GM23338 (cell line): ENCODE measurements around the gene COL1A2. TPM values are rescaled to one million over a fixed set of nuclear protein-coding genes. Genes with fewer than 3 reads are reported as not detected.

ENCODE experiments used
- ATAC-seq: fragments of 200-7000 bp; cut with Tn5 transposase; 3 replicates; pipeline ENCODE4 v1.9.1; 2020
- DNase-seq: peaks from one replicate; pipeline ENCODE4 v3.0.0-alpha.2; 2015; ENCODE audit warnings: low spot score
- H2AFZ ChIP-seq: fragments of 200-600 bp; sonication (generic); 2 replicates; pipeline ENCODE4 v1.8.0; 2016; ENCODE audit warnings: antibody characterized with exemption, mild to moderate bottlenecking, moderate library complexity
- H3F3A ChIP-seq: fragments of 200-600 bp; sonication (generic); replicated peaks from 2 replicates; pipeline ENCODE4 v1.8.0; 2017; ENCODE audit warnings: antibody characterized with exemption, mixed run types, low read depth
- H3K27ac ChIP-seq: fragments of 200-600 bp; sonication (generic); 2 replicates; pipeline ENCODE4 v1.6.1; 2016; ENCODE audit warnings: low read depth
- H3K27me3 ChIP-seq: fragments of 200-600 bp; sonication (generic); 2 replicates; pipeline ENCODE4 v1.8.0; 2016; ENCODE audit warnings: mild to moderate bottlenecking, mixed run types, moderate library complexity; ENCODE audit not compliant: insufficient read depth
- H3K36me3 ChIP-seq: fragments of 200-600 bp; sonication (generic); 2 replicates; pipeline ENCODE4 v1.8.0; 2016; ENCODE audit warnings: mild to moderate bottlenecking; ENCODE audit not compliant: insufficient read depth
- H3K4me1 ChIP-seq: fragments of 200-600 bp; sonication (generic); 2 replicates; pipeline ENCODE4 v1.8.0; 2016; ENCODE audit warnings: mild to moderate bottlenecking, moderate library complexity; ENCODE audit not compliant: insufficient read depth
- H3K4me2 ChIP-seq: fragments of 200-600 bp; sonication (generic); 2 replicates; pipeline ENCODE4 v1.7.1; 2017; ENCODE audit warnings: mixed run types
- H3K4me3 ChIP-seq: fragments of 200-600 bp; sonication (generic); 2 replicates; pipeline ENCODE4 v1.6.1; 2016; ENCODE audit warnings: mixed run types
- H3K79me2 ChIP-seq: fragments of 200-600 bp; sonication (generic); replicated peaks from 2 replicates; pipeline ENCODE4 v1.8.0; 2017; ENCODE audit warnings: mild to moderate bottlenecking; ENCODE audit not compliant: insufficient read depth
- H3K9me2 ChIP-seq: fragments of 200-600 bp; sonication (generic); 2 replicates; pipeline ENCODE4 v1.8.0; 2017; ENCODE audit not compliant: insufficient read depth
- H4K20me1 ChIP-seq: fragments of 200-600 bp; sonication (generic); replicated peaks from 2 replicates; pipeline ENCODE4 v1.8.0; 2017; ENCODE audit warnings: mild to moderate bottlenecking; ENCODE audit not compliant: insufficient read depth
- H3K27ac Mint-ChIP-seq: 2 replicates; pipeline ENCODE4 v1.8.0; 2020; ENCODE audit warnings: inconsistent platforms, mild to moderate bottlenecking, moderate library complexity, mixed read lengths
- H3K27me3 Mint-ChIP-seq: 3 replicates; pipeline ENCODE4 v1.8.0; 2022; ENCODE audit warnings: low read depth, mild to moderate bottlenecking, moderate library complexity, mixed read lengths, inconsistent platforms; ENCODE audit not compliant: insufficient read depth, poor library complexity
- H3K36me3 Mint-ChIP-seq: 3 replicates; pipeline ENCODE4 v1.8.0; 2021; ENCODE audit warnings: low read depth, mild to moderate bottlenecking, inconsistent platforms, moderate library complexity, mixed read lengths
- H3K4me1 Mint-ChIP-seq: 3 replicates; pipeline ENCODE4 v1.8.0; 2020; ENCODE audit warnings: mild to moderate bottlenecking, inconsistent platforms, mixed read lengths
- H3K4me3 Mint-ChIP-seq: 3 replicates; pipeline ENCODE4 v1.8.0; 2021; ENCODE audit warnings: moderate library complexity, mild to moderate bottlenecking, inconsistent platforms, mixed read lengths
- H3K9me3 Mint-ChIP-seq: 3 replicates; pipeline ENCODE4 v1.8.0; 2020; ENCODE audit warnings: moderate library complexity, mild to moderate bottlenecking, inconsistent platforms, mixed read lengths
- CREB1 ChIP-seq: fragments of 250-450 bp; sonication (Bioruptor Pico); IDR thresholded peaks from 2 replicates; pipeline ENCODE4 v1.5.0; 2020; ENCODE audit warnings: low read depth, mild to moderate bottlenecking, moderate library complexity
- EZH2 ChIP-seq: fragments of 200-600 bp; sonication (generic); IDR thresholded peaks from one replicate; pipeline ENCODE4 v1.8.0; 2017; ENCODE audit warnings: antibody characterized with exemption, mild to moderate bottlenecking, low read depth; ENCODE audit not compliant: unreplicated experiment
- EZH2phosphoT487 ChIP-seq: fragments of 200-600 bp; sonication (generic); IDR thresholded peaks from one replicate; pipeline ENCODE4 v1.8.1; 2018; ENCODE audit warnings: antibody characterized with exemption; ENCODE audit not compliant: unreplicated experiment
- JUNB ChIP-seq: IDR thresholded peaks from one replicate; pipeline ENCODE4 v1.6.1; 2016; ENCODE audit warnings: antibody characterized with exemption; ENCODE audit not compliant: unreplicated experiment
- NANOG ChIP-seq: IDR thresholded peaks from 2 replicates; pipeline ENCODE4 v1.6.1; 2016; ENCODE audit warnings: antibody characterized with exemption, borderline replicate concordance
- POLR2AphosphoS5 ChIP-seq: IDR thresholded peaks from 2 replicates; pipeline ENCODE4 v1.6.1; 2016; ENCODE audit warnings: antibody characterized with exemption, low read depth
- ZNF331 ChIP-seq: fragments of 250-450 bp; sonication (Bioruptor Pico); IDR thresholded peaks from 2 replicates; pipeline ENCODE4 v1.5.0; 2020; ENCODE audit warnings: low read depth, mild to moderate bottlenecking, moderate library complexity
- polyA plus RNA-seq: library from polyadenylated mRNA; unstranded; fragments of >200 nt; fragmentation: Nextera tagmentation; extraction: Ambion mirVana; gene quantifications from 2 replicates; pipeline ENCODE4 v1.2.1, GENCODE V29; 2016
- total RNA-seq: library from RNA; depleted of rRNA; stranded (reverse); fragments of >200 nt; shearing (Covaris generic); gene quantifications from 2 replicates; pipeline ENCODE4 v1.2.3, GENCODE V29; 2014
- TF ChIP-seq, protein P1 (sequence below), 2 experiments: fragments of 200-600 bp in 1 of 2; sonication (generic) in 1 of 2; conservative IDR thresholded peaks; 2 replicates each; pipeline versions ENCODE4 v1.5.1 to v1.6.1; 2016 to 2017; ENCODE audit warnings: antibody characterized with exemption in 2 of 2, low read depth in 2 of 2, mild to moderate bottlenecking in 2 of 2, moderate library complexity in 1 of 2
- TF ChIP-seq, protein P2 (sequence below): IDR thresholded peaks from one replicate; pipeline ENCODE4 v1.6.1; 2018; ENCODE audit warnings: antibody characterized with exemption; ENCODE audit not compliant: unreplicated experiment
- TF ChIP-seq, protein P3 (sequence below): IDR thresholded peaks from 2 replicates; pipeline ENCODE4 v1.6.1; 2016; ENCODE audit warnings: antibody characterized with exemption

COL1A2 gene
- total and polyA plus RNA-seq, 2 experiments from 2014 or later, result 32.0 to 67.0 TPM

DNA sequence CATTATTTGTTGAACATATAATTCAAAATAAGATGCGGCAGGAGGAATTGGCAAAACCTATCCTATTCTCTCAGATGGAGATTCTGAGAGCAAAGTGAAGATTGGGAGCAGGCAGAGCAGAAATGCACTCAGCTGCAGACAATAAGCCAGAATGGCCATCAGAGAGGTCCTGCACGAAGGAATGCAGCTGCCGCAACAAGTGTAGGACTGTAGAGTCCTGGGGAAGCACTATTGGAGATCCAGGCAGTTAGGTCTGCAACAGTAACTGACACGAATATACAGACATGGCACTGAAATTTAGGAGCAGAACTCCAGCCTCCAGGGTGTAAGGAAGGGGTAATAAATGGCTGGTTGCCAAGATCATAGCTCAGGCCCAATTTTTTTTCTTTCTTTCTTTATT lies 10.4 kb upstream of the COL1A2 start (continued):
- TF ChIP-seq, protein P1, sequence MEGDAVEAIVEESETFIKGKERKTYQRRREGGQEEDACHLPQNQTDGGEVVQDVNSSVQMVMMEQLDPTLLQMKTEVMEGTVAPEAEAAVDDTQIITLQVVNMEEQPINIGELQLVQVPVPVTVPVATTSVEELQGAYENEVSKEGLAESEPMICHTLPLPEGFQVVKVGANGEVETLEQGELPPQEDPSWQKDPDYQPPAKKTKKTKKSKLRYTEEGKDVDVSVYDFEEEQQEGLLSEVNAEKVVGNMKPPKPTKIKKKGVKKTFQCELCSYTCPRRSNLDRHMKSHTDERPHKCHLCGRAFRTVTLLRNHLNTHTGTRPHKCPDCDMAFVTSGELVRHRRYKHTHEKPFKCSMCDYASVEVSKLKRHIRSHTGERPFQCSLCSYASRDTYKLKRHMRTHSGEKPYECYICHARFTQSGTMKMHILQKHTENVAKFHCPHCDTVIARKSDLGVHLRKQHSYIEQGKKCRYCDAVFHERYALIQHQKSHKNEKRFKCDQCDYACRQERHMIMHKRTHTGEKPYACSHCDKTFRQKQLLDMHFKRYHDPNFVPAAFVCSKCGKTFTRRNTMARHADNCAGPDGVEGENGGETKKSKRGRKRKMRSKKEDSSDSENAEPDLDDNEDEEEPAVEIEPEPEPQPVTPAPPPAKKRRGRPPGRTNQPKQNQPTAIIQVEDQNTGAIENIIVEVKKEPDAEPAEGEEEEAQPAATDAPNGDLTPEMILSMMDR (conservative IDR thresholded peaks at IDR 0.05; ENCODE audit: low read depth in 2 of 2), result no peak

DNA sequence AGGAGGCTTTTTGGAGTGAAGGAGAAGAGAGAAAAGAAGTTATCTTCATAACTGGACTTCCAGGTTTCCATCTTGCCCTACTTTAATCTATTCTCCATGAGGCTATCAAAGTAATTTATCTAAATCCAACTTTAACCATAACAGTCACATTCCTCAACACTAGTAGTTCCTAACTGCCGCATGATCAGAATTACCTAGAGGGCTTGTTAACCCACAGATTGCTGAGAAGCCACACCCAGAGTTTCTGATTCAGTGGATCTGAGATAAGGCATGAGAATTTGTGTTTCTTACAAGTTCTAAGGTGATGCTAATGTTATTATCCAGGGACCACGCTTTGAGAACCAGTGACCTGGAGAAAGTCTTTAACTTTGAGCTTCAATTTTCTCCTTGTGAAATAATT lies 8.3 kb upstream of the COL1A2 start:
- no peaks in the 10 kb centered on the region for H3K9me2 ChIP-seq
- H3F3A ChIP-seq, result no peaks in the 10 kb centered on the region
- H3K4me1 ChIP-seq, result peaks cover 33% of the 10 kb centered on the region
- no peak overlapping the region for H2AFZ ChIP-seq
- Mint-ChIP-seq H3K36me3 (no peaks in the 10 kb centered on the region), H3K4me1 (peaks cover 16% of the 10 kb centered on the region; the same call in 2 of the 3 replicates), H3K9me3 (no peaks in the 10 kb centered on the region), H3K27ac (no peak overlapping the region), H3K27me3 (no peaks in the 10 kb centered on the region), H3K4me3 (no peak overlapping the region)
- H3K36me3 ChIP-seq, result no peaks in the 10 kb centered on the region
- no peaks in the 10 kb centered on the region for H3K27me3 ChIP-seq
- H3K79me2 ChIP-seq, result no peaks in the 10 kb centered on the region
- H3K4me3 ChIP-seq, result no peak overlapping the region
- ATAC-seq (no peak), DNase-seq (no peak)
- H4K20me1 ChIP-seq, result no peaks in the 10 kb centered on the region
- H3K27ac ChIP-seq, result no peak overlapping the region
- no peak overlapping the region for H3K4me2 ChIP-seq
- TF ChIP-seq, protein P2, sequence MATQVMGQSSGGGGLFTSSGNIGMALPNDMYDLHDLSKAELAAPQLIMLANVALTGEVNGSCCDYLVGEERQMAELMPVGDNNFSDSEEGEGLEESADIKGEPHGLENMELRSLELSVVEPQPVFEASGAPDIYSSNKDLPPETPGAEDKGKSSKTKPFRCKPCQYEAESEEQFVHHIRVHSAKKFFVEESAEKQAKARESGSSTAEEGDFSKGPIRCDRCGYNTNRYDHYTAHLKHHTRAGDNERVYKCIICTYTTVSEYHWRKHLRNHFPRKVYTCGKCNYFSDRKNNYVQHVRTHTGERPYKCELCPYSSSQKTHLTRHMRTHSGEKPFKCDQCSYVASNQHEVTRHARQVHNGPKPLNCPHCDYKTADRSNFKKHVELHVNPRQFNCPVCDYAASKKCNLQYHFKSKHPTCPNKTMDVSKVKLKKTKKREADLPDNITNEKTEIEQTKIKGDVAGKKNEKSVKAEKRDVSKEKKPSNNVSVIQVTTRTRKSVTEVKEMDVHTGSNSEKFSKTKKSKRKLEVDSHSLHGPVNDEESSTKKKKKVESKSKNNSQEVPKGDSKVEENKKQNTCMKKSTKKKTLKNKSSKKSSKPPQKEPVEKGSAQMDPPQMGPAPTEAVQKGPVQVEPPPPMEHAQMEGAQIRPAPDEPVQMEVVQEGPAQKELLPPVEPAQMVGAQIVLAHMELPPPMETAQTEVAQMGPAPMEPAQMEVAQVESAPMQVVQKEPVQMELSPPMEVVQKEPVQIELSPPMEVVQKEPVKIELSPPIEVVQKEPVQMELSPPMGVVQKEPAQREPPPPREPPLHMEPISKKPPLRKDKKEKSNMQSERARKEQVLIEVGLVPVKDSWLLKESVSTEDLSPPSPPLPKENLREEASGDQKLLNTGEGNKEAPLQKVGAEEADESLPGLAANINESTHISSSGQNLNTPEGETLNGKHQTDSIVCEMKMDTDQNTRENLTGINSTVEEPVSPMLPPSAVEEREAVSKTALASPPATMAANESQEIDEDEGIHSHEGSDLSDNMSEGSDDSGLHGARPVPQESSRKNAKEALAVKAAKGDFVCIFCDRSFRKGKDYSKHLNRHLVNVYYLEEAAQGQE, result no peak
- TF ChIP-seq, protein P3, sequence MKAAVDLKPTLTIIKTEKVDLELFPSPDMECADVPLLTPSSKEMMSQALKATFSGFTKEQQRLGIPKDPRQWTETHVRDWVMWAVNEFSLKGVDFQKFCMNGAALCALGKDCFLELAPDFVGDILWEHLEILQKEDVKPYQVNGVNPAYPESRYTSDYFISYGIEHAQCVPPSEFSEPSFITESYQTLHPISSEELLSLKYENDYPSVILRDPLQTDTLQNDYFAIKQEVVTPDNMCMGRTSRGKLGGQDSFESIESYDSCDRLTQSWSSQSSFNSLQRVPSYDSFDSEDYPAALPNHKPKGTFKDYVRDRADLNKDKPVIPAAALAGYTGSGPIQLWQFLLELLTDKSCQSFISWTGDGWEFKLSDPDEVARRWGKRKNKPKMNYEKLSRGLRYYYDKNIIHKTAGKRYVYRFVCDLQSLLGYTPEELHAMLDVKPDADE, result no peak
- TF ChIP-seq EZH2phosphoT487, result no peak
- TF ChIP-seq CREB1 (CRISPR knock-in tag), result no peak
- no peak for TF ChIP-seq ZNF331 (CRISPR knock-in tag)
- no peak for TF ChIP-seq EZH2
- TF ChIP-seq NANOG, result no peak
- no peak for TF ChIP-seq POLR2AphosphoS5
- TF ChIP-seq JUNB, result no peak
- TF ChIP-seq, protein P1 (conservative IDR thresholded peaks at IDR 0.05; ENCODE audit: low read depth in 2 of 2), result no peak
